Measurements from ENCODE around the gene ALOX5AP.

DNA sequence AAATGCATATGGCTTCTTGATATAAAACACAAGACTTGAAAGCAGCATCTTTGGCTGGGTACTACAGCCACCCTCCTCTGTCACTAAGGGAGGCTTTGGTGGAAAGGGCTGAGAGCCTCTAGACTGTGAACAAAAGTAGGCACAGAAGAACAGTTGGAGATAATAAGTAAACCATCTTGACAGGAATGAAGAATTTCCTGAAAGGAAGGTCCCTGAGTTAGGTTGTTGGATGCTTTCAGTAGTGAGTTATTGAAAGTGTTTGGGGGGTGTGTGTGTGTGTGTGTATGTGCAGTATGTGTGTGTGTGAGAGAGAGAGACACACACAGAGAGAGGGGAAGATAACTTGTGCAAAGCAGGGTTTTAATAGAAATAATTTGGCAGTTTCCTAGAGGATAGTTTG is 38.2 kb downstream of the ALOX5AP start:
- TF ChIP-seq CTCF (IDR thresholded peaks at IDR 0.05) (no peak), POLR2A (IDR thresholded peaks at IDR 0.05) (no peak)

All from right lobe of liver (tissue), 4 donors.